ENCODE results near the gene PRAC2. TPM values are rescaled to one million over a fixed set of nuclear protein-coding genes. Genes with fewer than 3 reads are reported as not detected.
"Not testable (repeated sequence)": the region's sequence is repeated elsewhere in the genome, so short reads cannot be mapped to it uniquely, and the experiment has no call there.

The PRAC2 gene
- total and polyA plus RNA-seq, 10 donors = not detected

- peaks cover 4 to 21% (median 18%) of the 10 kb centered on the region in 6 donors for H3K4me1 ChIP-seq
- intact Hi-C loops (cut with DNase I; ENCODE audit: low total_unique reads) = no loop called here
- TF ChIP-seq POLR2A (IDR thresholded peaks at IDR 0.05) (no peak), CTCF (IDR thresholded peaks at IDR 0.05 in 8 of 11, conservative IDR thresholded peaks at IDR 0.05 in 3 of 11) (no peak), POLR2AphosphoS5 (IDR thresholded peaks at IDR 0.05) (no peak)
- peaks cover 13 to 100% (median 81%) of the 10 kb centered on the region in 7 donors for H3K27me3 ChIP-seq (replicated peaks in 1 of 7)
- H3K4me3 ChIP-seq = no peak overlapping the region
- H3K36me3 ChIP-seq = no peaks in the 10 kb centered on the region
- DNase-seq = no peak
- WGBS, 5 donors = 43 to 52% (median 46%) methylated on average over 5 of the region's 5 CpGs
- H3K9me3 ChIP-seq = no peaks in the 10 kb centered on the region
- H3K27ac ChIP-seq = no peak overlapping the region
These were observed 7.2 kb upstream of the PRAC2 start for GRCh38 chr17:48715496-48716399.

- H3K27ac ChIP-seq; DNase-seq; intact Hi-C loops (cut with DNase I; ENCODE audit: low total_unique reads); H3K9me3 ChIP-seq; H3K36me3 ChIP-seq; H3K4me3 ChIP-seq: not testable (repeated sequence)
- Histone ChIP-seq H3K4me1 (peaks cover 4 to 21% (median 18%) of the 10 kb centered on the region in 6 donors), H3K27me3 (replicated peaks in 1 of 7) (peaks cover 19 to 100% (median 89%) of the 10 kb centered on the region in 7 donors)
- WGBS, 5 donors = 73 to 81% (median 76%) methylated on average over 3 of the region's 3 CpGs
These were observed 6.4 kb upstream of the PRAC2 start for GRCh38 chr17:48716549-48716948.

- no peak for TF ChIP-seq POLR2AphosphoS5 (IDR thresholded peaks at IDR 0.05)
- no peak for TF ChIP-seq CTCF (IDR thresholded peaks at IDR 0.05 in 8 of 11, conservative IDR thresholded peaks at IDR 0.05 in 3 of 11)
- no peak for TF ChIP-seq POLR2A (IDR thresholded peaks at IDR 0.05)
- Histone ChIP-seq H3K4me3 (no peak overlapping the region), H3K36me3 (no peaks in the 10 kb centered on the region), H3K27me3 (replicated peaks in 1 of 7) (peaks cover 20 to 100% (median 94%) of the 10 kb centered on the region in 7 donors), H3K9me3 (no peaks in the 10 kb centered on the region), H3K4me1 (peaks cover 4 to 24% (median 21%) of the 10 kb centered on the region in 6 donors), H3K27ac (no peak overlapping the region)
- intact Hi-C loops (cut with DNase I; ENCODE audit: low total_unique reads) = no loop called here
- 13 to 20% (median 14%) methylated on average over 10 of the region's 10 CpGs for whole genome bisulfite sequencing, 5 donors
- DNase-seq = no peak
These were observed 5.4 kb upstream of the PRAC2 start for GRCh38 chr17:48717367-48718226.

- Histone ChIP-seq H3K4me1 (peaks cover 5 to 31% (median 28%) of the 10 kb centered on the region in 6 donors), H3K27ac (no peak overlapping the region), H3K4me3 (peak overlapping the region in 1 of 8 donors; percentile 39)
These were observed 4.7 kb upstream of the PRAC2 start for GRCh38 chr17:48718227-48718760.

More at GRCh38 chr17:48718227-48718760, 4.7 kb upstream of the PRAC2 start:
- H3K36me3 ChIP-seq = no peaks in the 10 kb centered on the region
- peaks cover 20 to 100% (median 94%) of the 10 kb centered on the region in 7 donors for H3K27me3 ChIP-seq (replicated peaks in 1 of 7)
- TF ChIP-seq CTCF (IDR thresholded peaks at IDR 0.05 in 8 of 11, conservative IDR thresholded peaks at IDR 0.05 in 3 of 11) (no peak), POLR2A (IDR thresholded peaks at IDR 0.05) (no peak), POLR2AphosphoS5 (IDR thresholded peaks at IDR 0.05) (no peak)
- WGBS, 5 donors = 11 to 13% (median 12%) methylated on average over 24 of the region's 24 CpGs
- intact Hi-C loops (cut with DNase I; ENCODE audit: low total_unique reads) = no loop called here
- H3K9me3 ChIP-seq = no peaks in the 10 kb centered on the region
- DNase-seq = no peak

All from spleen (tissue), 11 donors.